ENCODE results near the gene SBNO2. TPM values are rescaled to one million over a fixed set of nuclear protein-coding genes. Genes with fewer than 3 reads are reported as not detected.

The SBNO2 gene, protein sequence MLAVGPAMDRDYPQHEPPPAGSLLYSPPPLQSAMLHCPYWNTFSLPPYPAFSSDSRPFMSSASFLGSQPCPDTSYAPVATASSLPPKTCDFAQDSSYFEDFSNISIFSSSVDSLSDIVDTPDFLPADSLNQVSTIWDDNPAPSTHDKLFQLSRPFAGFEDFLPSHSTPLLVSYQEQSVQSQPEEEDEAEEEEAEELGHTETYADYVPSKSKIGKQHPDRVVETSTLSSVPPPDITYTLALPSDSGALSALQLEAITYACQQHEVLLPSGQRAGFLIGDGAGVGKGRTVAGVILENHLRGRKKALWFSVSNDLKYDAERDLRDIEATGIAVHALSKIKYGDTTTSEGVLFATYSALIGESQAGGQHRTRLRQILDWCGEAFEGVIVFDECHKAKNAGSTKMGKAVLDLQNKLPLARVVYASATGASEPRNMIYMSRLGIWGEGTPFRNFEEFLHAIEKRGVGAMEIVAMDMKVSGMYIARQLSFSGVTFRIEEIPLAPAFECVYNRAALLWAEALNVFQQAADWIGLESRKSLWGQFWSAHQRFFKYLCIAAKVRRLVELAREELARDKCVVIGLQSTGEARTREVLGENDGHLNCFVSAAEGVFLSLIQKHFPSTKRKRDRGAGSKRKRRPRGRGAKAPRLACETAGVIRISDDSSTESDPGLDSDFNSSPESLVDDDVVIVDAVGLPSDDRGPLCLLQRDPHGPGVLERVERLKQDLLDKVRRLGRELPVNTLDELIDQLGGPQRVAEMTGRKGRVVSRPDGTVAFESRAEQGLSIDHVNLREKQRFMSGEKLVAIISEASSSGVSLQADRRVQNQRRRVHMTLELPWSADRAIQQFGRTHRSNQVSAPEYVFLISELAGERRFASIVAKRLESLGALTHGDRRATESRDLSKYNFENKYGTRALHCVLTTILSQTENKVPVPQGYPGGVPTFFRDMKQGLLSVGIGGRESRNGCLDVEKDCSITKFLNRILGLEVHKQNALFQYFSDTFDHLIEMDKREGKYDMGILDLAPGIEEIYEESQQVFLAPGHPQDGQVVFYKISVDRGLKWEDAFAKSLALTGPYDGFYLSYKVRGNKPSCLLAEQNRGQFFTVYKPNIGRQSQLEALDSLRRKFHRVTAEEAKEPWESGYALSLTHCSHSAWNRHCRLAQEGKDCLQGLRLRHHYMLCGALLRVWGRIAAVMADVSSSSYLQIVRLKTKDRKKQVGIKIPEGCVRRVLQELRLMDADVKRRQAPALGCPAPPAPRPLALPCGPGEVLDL (N-terminal part only)
- 36.5 and 47.6 TPM in 2 replicates for total RNA-seq

DNA sequence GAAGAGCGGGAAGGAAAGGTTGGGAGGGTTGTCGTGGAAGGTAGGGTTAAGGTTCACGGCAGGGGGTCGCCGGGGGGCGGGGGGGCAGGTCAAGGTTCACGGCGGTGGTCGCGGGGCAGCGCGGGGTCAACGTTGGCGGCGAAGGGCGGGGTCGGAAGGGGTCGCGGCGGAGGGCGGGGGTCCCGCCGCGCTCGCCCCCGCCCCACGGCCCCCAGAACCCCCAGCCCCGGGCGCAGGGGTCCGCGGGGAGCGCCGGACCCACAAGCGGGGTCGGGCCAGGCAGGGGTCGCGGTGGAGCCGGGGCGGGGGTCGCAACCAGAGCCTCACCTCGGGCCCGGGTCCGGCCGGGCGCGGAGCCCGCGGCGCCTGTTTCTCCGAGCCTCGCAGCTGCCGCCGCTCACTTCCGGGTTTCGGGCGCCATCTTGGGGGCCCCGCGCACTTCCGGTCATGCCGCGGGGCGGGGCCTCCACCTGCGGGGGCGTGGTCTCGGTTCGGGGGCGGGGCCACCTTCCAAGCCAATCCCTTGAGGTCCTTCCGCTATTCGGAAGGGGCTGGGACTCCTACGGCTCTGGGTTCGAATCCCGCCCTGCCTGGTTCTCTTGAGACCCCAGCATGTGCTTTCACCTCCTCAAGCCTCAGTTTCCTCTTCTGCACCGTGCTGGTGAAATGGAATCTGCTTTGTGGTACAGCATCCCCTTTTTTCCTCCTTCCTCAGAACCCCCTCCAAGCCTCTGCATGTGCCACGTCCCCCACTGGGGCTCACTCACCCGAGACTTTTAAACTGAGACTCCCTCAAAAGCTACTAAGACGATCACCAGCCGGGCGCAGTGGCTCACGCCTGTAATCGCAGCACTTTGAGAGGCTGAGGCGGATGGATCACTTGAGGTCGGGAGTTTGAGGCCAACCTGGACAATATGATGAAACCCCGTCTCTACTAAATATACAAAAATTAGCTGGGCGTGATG is at the start of gene SBNO2:
Gene SBNO2, minus strand, starts transcription at position 424 of the 965 bp plus-strand sequence. CDS start 19,992 bp downstream, outside the sequence.

DNA sequence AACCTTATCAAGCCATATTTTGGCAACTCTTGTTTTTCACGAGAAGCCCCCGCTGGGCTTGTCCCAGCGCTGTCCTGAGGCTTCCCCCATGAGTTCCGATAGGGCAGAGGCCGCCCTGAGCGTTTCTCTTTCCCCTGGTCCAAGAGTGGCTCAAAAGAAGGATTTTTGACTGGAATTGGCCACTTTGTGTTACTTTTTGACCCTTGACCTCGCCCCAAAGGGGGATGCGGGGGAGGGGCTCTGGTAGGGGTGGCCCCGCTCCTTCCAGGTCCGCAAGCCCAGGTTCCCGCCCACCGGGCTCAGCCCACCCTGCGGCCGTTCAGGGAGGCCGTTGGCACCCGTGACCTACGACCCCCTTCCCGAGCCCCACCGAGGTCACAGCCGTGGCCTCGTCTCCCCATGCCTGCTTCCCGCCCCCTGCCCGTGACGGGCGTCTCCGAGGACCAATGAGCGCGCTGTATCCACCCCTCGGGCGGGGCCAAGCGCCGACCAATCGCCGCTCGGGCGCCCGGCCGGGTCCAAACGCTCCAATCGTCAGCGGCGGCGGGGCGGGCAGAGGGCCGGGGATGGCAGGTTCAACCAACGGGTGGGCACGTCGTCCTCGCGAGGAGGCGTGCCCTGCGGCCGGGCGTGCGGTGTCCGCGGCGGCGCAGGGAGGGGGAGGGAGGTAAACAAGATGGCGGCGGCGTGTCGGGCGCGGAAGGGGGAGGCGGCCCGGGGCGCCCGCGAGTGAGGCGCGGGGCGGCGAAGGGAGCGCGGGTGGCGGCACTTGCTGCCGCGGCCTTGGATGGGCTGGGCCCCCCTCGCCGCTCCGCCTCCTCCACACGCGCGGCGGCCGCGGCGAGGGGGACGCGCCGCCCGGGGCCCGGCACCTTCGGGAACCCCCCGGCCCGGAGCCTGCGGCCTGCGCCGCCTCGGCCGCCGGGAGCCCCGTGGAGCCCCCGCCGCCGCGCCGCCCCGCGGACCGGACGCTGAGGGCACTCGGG is 31.3 kb upstream of the SBNO2 start, which contains the start of gene STK11:
Gene STK11, plus strand, starts transcription at position 665 of the 986 bp plus-strand sequence. CDS start 1,136 bp downstream, outside the sequence.

DNA sequence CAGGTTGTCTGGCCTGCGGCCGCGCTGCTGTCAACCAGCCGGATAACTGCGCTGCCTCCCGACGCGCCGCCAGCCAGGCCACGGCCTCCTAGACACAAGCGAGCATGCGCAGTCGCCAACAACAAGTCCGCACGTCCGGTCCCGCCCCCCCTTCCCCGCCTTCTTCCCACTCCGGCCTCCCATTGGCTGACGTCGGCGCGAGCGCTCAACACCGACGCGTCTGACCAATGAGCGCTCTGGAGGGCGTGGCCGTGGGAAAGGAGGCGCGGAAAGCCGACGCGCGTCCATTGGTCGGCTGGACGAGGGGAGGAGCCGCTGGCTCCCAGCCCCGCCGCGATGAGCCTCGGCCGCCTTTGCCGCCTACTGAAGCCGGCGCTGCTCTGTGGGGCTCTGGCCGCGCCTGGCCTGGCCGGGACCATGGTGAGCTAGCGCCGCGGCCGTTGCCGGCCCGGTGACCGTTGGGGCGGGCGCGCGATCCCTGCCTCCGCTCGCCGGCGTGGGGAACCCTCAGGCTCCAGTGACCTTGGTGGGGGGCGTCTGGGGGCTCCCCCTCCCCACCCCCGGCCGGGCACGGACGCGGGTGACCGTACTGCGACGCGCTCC is 70.3 kb downstream of the SBNO2 start, which contains the start of gene GPX4:
Gene GPX4, plus strand, starts transcription at position 287 of the 603 bp plus-strand sequence. Its CDS starts 50 bp downstream, at position 337.

DNA sequence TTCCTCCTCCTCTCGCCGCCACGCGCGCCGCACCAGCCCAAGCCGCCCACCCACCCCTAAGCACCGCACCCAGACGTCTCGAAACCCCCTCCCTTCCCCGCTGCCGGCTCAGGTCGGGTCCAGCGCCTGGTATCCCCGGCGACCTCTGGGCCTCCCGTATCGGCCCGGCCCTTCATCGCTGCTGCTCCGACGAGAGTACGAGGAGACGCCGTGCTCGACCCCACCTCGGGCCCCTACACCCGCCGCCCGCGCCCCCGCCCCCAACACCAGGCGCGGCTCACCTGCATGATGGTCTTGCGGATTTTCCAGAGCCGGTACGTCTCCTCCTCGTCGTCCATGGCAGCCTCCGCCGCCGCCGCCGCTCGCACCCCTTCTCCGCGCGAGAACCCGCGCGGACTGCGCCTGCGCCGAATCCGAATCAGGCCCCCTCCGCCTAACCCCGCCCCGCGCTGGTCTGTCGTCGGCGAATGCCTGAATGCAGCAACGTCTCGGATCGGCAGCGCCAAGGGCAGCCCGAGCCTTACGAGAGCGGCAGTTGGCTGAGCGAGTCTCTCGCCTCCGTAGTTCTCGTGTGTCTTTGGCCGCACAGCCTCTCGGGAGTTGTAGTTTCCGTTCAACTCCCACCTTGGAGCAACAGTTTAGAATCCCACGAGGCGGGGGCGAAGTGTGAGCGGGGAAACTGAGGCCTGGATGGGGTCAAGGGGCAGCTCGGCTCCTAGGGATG is 78.9 kb downstream of the SBNO2 start, which contains the start of gene POLR2E:
Gene POLR2E, minus strand, starts transcription at position 398 of the 724 bp plus-strand sequence. Its CDS starts 60 bp downstream, at position 338.

DNA sequence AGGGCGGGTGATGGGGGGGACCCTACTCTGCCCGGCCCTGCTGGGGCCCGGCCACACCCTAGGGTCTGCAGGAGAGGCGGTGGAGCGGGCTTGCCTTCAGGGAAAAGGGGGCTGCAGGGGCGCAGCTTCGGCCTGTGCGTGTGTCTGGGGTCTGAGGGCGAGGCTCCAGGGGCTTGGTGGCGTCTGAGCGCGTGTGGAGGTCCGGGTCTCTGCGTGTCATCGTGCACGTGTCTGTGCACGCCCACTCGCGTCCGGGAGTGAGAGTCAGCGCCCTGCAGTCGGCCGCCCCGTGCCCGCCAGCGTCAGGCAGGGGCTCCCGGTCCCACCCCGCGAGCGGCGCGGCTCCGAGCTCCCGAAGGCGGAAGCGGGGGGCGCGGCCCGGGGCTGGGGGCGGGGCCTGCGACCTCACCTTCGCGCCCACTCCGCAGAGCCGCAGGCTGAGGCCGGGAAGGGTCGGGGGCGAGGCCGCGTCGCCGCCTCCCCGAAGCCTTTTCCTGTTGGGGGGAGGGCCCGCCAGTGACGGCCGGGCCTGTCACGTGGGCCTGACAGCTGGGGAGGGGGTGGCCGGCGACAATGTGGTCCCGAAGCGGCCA is 107.2 kb downstream of the SBNO2 start, which contains the start of gene ARHGAP45:
Gene ARHGAP45, plus strand, starts transcription at position 420 of the 593 bp plus-strand sequence. CDS start 239 bp downstream, outside the sequence.

Other genes starting within 250 kb of the SBNO2 start
- gene ARID3A, start 248.2 kb downstream of the SBNO2 start, total RNA-seq = 15.5 and 18.6 TPM in 2 replicates
- 58.9 and 69.8 TPM in 2 replicates for gene WDR18, start 189.9 kb downstream of the SBNO2 start, total RNA-seq
- gene GRIN3B, start 173.8 kb downstream of the SBNO2 start, total RNA-seq = 0.50 TPM in 1 of 2 replicates, not detected in the other
- 66.4 and 71.5 TPM in 2 replicates for gene TMEM259, start 153.1 kb downstream of the SBNO2 start, total RNA-seq
- not detected in 2 replicates for gene RNU6-2, start 152.7 kb downstream of the SBNO2 start, total RNA-seq
- gene CNN2, start 147.7 kb downstream of the SBNO2 start, total RNA-seq = 133 and 210 TPM in 2 replicates
- gene ABCA7, start 134.2 kb downstream of the SBNO2 start, total RNA-seq = 2.7 and 3.0 TPM in 2 replicates
- gene ARHGAP45, start 107.1 kb downstream of the SBNO2 start, total RNA-seq = 0.77 and 0.87 TPM in 2 replicates
- 82.0 and 138 TPM in 2 replicates for gene POLR2E, start 78.9 kb downstream of the SBNO2 start, total RNA-seq
- 165 and 232 TPM in 2 replicates for gene GPX4, start 70.3 kb downstream of the SBNO2 start, total RNA-seq
- 104 and 111 TPM in 2 replicates for gene STK11, start 31.5 kb upstream of the SBNO2 start, total RNA-seq
- gene CBARP, start 63.7 kb upstream of the SBNO2 start, total RNA-seq = 3.8 and 4.6 TPM in 2 replicates
- gene ATP5F1D, start 67.5 kb upstream of the SBNO2 start, total RNA-seq = 19.8 and 26.2 TPM in 2 replicates
- 23.0 and 30.2 TPM in 2 replicates for gene MIDN, start 74.3 kb upstream of the SBNO2 start, total RNA-seq
- gene CIRBP, start 95.1 kb upstream of the SBNO2 start, total RNA-seq = 184 and 223 TPM in 2 replicates
- 24.6 and 28.7 TPM in 2 replicates for gene FAM174C, start 101.3 kb upstream of the SBNO2 start, total RNA-seq
- gene EFNA2, start 111.6 kb upstream of the SBNO2 start, total RNA-seq = not detected in 2 replicates
- 72.2 and 91.2 TPM in 2 replicates for gene NDUFS7, start 209.6 kb upstream of the SBNO2 start, total RNA-seq
- gene GAMT, start 227.3 kb upstream of the SBNO2 start, total RNA-seq = 26.7 and 37.1 TPM in 2 replicates
- gene DAZAP1, start 233.3 kb upstream of the SBNO2 start, total RNA-seq = 65.9 and 103 TPM in 2 replicates